GM19238 (cell line): Measurements from ENCODE around the gene POLR2C.

Experiments
- DNase-seq: peaks from one replicate; pipeline ENCODE4 v3.0.0; 2011; ENCODE audit warnings: low spot score; ENCODE audit not compliant: insufficient read length

POLR2C gene

GRCh38 chr16:57500578-57501111, 38.2 kb downstream of the POLR2C start:
- no peak for DNase-seq

- no peak for DNase-seq
These were observed 39.0 kb downstream of the POLR2C start for GRCh38 chr16:57501492-57501891.

DNA sequence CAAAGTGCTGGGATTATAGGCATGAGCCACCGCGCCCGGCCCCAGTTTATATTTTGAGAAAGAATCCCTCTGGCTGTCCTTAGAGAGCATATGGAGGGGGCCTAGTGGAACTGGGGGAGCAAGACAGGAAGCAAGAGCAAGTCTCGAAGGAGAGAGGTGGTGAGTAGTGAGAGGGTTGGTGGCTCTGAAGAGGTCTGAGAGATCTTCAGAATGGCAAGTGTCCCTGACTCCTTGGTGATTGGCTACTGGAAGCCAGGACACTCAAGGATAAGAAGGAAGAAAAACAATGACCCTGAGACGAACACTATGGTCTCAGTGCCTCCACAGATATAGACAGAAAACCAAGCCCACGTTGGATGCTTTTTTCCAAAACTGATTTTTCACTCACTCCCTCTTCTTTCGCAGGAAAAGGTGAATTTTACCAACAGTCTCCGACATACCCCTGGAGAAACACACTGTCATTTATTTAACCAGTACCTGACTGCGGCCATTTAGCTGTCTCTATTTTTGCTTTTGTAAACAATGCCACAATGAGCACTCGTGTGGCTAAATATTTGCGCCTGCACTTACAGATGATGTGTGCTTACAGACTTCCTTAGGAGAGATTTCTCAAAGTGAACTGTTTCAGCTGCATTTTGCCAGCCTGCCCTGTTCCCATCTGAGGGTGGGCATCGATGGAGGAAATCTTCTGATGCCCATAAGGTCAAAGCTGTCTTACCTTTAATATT, 39.7 kb downstream of the POLR2C start:
- no peak for DNase-seq

- no peak for DNase-seq
These were observed 40.9 kb downstream of the POLR2C start for GRCh38 chr16:57503366-57503765.

- DNase-seq, result no peak
These were observed 41.5 kb downstream of the POLR2C start for GRCh38 chr16:57504001-57504400.

- DNase-seq, result no peak
These were observed 42.0 kb downstream of the POLR2C start for GRCh38 chr16:57504491-57504890.

DNA sequence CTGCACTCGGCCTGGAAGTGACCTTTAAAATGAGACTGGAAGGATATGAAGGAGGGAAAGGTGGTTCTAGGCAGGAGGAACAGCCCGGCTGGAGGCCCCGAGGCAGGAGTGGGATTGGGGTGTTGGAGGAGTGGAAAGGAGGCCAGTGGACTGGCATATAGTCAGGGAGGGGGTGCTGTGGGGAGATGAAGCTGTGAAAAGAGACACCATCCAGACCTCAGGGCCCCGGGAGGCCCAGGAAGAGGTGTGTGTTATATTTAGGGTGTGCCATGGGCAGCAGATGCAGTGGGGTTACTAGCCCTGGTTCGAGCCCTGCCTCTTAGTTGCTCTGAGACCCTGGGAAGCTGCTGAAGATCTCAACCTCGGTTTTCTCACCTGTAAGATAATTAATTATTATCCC, 42.7 kb downstream of the POLR2C start:
- no peak for DNase-seq

GRCh38 chr16:57507136-57508034, 44.9 kb downstream of the POLR2C start:
- DNase-seq, result no peak

DNA sequence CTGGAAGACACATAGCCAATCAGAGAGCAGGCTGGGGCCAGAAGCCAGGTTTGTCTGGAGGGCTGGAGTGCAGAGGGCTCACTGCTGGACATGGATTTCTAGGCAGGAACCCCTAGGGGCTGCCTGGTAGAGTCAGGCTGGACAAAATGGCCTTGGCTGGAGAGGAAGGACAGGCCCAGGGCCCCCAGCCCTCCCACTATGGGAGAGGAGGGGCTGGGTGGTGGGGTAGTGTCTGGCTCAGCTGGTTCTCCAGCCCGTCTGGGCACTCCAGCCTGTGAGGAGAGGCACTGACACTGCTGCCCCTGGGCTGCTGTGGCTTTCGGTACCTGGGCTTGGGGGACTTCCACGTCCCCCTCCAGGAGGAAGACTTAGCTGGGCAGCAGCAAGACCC, 45.6 kb downstream of the POLR2C start:
- no peak for DNase-seq

DNA sequence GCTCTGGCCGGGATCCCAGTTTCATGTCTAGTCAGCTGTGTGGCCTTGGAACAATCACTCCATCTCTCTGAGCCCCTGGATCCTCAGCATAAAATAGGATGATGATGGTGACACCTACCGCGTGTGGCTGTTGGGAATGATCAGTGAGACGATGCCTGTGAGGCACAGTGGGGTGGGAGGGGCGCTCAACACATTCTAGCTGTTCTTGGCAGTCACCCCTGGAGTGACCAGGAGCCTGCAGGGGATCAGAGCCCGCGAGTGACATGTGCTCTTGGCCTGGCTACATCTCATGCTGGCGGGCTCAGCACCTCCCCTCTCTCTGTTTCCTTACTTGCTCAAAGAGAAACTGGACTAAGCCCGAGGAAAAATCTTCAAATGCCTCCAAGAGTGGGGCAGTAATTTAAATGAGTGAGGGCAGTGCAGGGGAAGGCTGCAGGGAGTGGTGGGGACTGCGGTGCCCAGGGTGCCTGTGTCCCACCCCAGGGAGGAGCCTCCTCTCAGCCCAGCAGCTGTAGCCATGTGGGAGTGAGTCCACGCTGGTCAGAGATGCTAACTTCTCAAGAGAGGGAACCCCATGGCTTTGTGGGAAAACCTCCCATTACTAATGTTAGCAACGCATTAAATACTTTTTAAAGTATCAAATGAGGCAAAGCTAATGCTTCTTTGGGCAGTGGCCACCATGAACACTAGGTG, 46.9 kb downstream of the POLR2C start:
- no peak for DNase-seq

DNA sequence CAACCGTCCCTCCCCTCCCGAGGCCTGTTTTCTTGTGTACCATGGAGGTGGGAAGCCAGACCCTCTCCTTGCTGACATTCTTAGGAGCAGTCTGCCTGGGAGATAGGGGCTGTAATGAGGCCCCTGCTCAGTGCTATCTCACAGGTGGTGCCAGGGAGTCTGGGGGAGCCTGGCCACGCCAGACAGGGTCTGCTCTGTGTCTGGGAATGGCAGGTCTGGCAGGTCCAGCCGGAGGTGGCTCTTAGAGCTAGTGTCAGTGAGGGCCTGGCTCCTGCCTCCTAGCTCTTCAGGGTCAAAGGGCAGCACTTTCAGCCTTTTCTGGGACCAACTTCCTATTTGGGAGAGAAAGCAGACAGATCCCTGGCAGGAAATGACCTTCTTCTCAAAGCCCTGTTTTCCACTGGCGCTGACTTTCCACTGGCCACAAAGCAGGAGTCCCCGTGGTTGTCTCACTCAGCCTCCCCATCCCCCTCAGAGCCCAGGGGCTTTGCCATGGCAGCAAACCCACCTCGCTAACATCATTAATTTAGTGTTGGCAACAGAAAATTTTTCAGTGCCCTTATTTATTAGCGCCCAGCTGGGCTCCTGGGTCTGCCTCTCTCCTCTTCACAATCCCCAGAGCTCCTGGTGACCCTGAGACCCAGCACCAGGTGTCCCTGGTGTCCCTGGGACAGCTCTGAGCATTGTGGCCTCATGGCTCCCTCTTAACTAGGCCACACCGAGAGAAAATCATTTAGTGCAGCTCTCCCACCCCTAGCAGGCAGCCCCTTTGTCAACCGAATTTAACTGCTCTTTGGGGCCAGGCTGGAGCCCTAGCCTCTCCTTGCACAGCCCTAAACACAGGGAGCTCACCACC, 47.8 kb downstream of the POLR2C start:
- no peak for DNase-seq

- no peak for DNase-seq
These were observed 50.0 kb downstream of the POLR2C start for GRCh38 chr16:57512296-57513001.

DNA sequence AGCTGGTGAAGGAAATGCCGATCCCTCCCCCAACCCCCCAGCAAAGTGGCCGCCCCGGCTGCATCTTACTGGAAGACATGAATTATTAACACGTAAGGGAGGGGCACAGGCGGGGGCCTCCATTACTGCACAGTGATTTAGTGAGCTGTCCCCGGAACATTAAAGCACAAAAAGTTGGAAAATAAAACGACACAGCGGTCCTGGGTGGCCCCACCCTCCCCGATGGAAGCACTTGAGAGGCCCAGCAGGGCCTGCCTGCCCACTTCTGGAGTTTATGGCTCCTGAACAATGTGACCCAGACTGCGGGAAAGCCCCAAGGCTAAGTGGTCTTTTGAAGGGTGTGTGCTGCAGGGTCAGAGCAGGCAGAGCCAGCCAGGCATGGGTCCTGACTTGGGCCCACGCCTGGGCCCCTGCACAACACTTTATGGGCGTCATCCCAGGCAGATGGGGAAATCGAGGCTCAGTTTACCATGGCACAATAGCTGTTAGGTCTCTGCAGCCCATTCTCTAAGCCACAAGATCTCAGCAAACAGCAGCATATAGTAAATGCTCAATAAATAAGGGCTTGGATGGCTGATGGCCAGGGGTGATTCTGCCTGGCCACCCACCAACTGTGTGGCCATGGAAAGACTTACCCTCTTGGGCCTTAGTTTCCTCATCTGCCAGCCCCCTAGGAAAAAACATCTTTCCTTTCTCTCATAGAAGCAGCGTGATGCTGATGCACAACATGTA, 51.1 kb downstream of the POLR2C start:
- no peak for DNase-seq

DNA sequence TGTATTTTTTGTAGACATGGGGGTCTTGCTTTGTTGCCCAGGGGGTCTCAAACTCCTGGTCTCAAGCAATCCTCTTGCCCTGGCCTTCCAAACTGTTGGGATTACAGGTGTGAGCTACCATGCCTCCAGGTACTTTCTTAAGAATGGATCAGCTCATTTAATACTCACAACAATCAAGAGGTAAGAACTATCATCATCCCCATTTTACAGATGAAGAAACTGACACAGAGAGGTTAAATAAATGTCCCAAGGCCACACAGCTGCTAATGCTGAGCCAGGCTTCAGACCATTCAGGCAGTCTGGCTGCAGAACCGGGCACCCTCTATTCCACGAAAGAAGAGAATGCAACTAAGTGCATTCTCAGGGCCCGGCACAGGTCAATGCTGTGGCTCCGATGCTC, 51.9 kb downstream of the POLR2C start:
- no peak for DNase-seq

GRCh38 chr16:57514791-57515600, 52.5 kb downstream of the POLR2C start:
- no peak for DNase-seq

GRCh38 chr16:57516176-57516725, 53.8 kb downstream of the POLR2C start:
- no peak for DNase-seq

DNA sequence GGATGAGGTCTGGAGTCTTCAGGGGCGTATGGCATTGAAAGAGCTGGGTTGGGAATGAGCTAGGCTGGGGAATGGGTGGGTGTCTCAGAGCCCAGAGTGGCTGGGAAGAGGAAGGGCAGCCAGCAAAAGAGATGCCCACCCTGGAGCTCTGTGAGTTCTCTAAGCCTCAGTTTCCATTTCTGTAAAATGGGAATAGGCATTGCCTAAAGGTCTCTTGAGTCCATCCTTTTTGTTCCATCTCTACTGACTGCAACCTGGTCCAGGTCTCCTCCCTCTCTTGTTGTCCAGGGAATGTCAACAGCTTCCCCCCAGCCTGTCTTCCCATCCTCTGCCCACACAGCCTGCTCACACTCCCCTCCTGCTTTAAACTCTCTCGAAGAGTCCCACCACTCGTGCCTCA, 54.3 kb downstream of the POLR2C start:
- DNase-seq, result no peak
